ENCODE measurements around the gene COPS6. TPM values are rescaled to one million over a fixed set of nuclear protein-coding genes. Genes with fewer than 3 reads are reported as not detected.

The COPS6 gene
- total RNA-seq, 1 donor from 2014 or later = 120 TPM

GRCh38 chr7:100063376-100063775 lies 25.4 kb upstream of the COPS6 start:
- no peak for TF ChIP-seq CTCF (conservative IDR thresholded peaks at IDR 0.05)
- H3K36me3 Mint-ChIP-seq = peaks cover 57% of the 10 kb centered on the region

GRCh38 chr7:100064162-100064561 lies 24.6 kb upstream of the COPS6 start:
- H3K27ac Mint-ChIP-seq = peak overlapping the region; percentile 50
- TF ChIP-seq CTCF (conservative IDR thresholded peaks at IDR 0.05) = no peak
- no peak overlapping the region for H3K4me3 Mint-ChIP-seq
- no peak for DNase-seq (ENCODE audit: extremely low spot score, unreplicated experiment)
- H3K27me3 Mint-ChIP-seq = no peaks in the 10 kb centered on the region
- peaks cover 7% of the 10 kb centered on the region for H3K4me1 Mint-ChIP-seq (ENCODE audit: unreplicated experiment)
- H3K36me3 Mint-ChIP-seq = peaks cover 55% of the 10 kb centered on the region
- no peaks in the 10 kb centered on the region for H3K9me3 Mint-ChIP-seq

More at GRCh38 chr7:100063376-100063775, 25.4 kb upstream of the COPS6 start:
- no peak overlapping the region for H3K4me3 Mint-ChIP-seq
- peak overlapping the region; percentile 50 for H3K27ac Mint-ChIP-seq
- H3K4me1 Mint-ChIP-seq (ENCODE audit: unreplicated experiment) = peaks cover 7% of the 10 kb centered on the region
- H3K27me3 Mint-ChIP-seq = no peaks in the 10 kb centered on the region
- no peaks in the 10 kb centered on the region for H3K9me3 Mint-ChIP-seq
- DNase-seq (ENCODE audit: extremely low spot score, unreplicated experiment) = no peak

GRCh38 chr7:100065452-100066186 lies 23.1 kb upstream of the COPS6 start:
- H3K4me1 Mint-ChIP-seq (ENCODE audit: unreplicated experiment) = peaks cover 7% of the 10 kb centered on the region
- H3K4me3 Mint-ChIP-seq = peak overlapping the region; percentile 25
- no peaks in the 10 kb centered on the region for H3K9me3 Mint-ChIP-seq
- TF ChIP-seq CTCF (conservative IDR thresholded peaks at IDR 0.05) = no peak
- H3K27me3 Mint-ChIP-seq = no peaks in the 10 kb centered on the region
- peaks cover 61% of the 10 kb centered on the region for H3K36me3 Mint-ChIP-seq
- DNase-seq (ENCODE audit: extremely low spot score, unreplicated experiment) = no peak
- H3K27ac Mint-ChIP-seq = peak overlapping the region; percentile 53

GRCh38 chr7:100066953-100067352 lies 21.8 kb upstream of the COPS6 start:
- no peak overlapping the region for H3K4me3 Mint-ChIP-seq
- no peak for DNase-seq (ENCODE audit: extremely low spot score, unreplicated experiment)
- no peak for TF ChIP-seq CTCF (conservative IDR thresholded peaks at IDR 0.05)
- H3K4me1 Mint-ChIP-seq (ENCODE audit: unreplicated experiment) = peaks cover 7% of the 10 kb centered on the region
- H3K36me3 Mint-ChIP-seq = peaks cover 63% of the 10 kb centered on the region
- peak overlapping the region; percentile 44 for H3K27ac Mint-ChIP-seq
- peaks cover 10% of the 10 kb centered on the region for H3K9me3 Mint-ChIP-seq
- H3K27me3 Mint-ChIP-seq = no peaks in the 10 kb centered on the region

- Mint-ChIP-seq H3K36me3 (peaks cover 74% of the 10 kb centered on the region), H3K27me3 (no peaks in the 10 kb centered on the region), H3K9me3 (peaks cover 16% of the 10 kb centered on the region), H3K4me3 (no peak overlapping the region), H3K27ac (no peak overlapping the region), H3K4me1 (ENCODE audit: unreplicated experiment) (peaks cover 7% of the 10 kb centered on the region)
- DNase-seq (ENCODE audit: extremely low spot score, unreplicated experiment) = no peak
- no peak for TF ChIP-seq CTCF (conservative IDR thresholded peaks at IDR 0.05)
Measured at GRCh38 chr7:100069991-100070390, 18.8 kb upstream of the COPS6 start.

Data from type B pancreatic cell (in vitro differentiated cells).